ENCODE results near the gene MX2.

- no peak for TF ChIP-seq CTCF (conservative IDR thresholded peaks at IDR 0.05; ENCODE audit: low read depth, low read length)
- no peak for TF ChIP-seq MAFK (IDR thresholded peaks at IDR 0.05; ENCODE audit: low read depth, low read length)
- TF ChIP-seq POLR2A (IDR thresholded peaks at IDR 0.05; ENCODE audit: low read depth, low read length) = no peak
- TF ChIP-seq MAZ (IDR thresholded peaks at IDR 0.05; ENCODE audit: borderline replicate concordance, low read depth, low read length) = no peak
These were observed 12.7 kb upstream of the MX2 start for GRCh38 chr21:41349126-41349525.
